ENCODE results near the gene PPA2.

GRCh38 chr4:105461221-105461620 lies 12.6 kb downstream of the PPA2 start:
- TF ChIP-seq CTCF (IDR thresholded peaks at IDR 0.05 in 2 of 3, conservative IDR thresholded peaks at IDR 0.05 in 1 of 3; ENCODE audit: control insufficient read depth in 2 of 3, extremely low read depth in 1 of 3, insufficient read depth in 1 of 3, low read depth in 3 of 3, low read length in 3 of 3) (no peak), BRCA1 (IDR thresholded peaks at IDR 0.05; ENCODE audit: low read depth, low read length) (no peak), EZH2 (IDR thresholded peaks at IDR 0.05; ENCODE audit: borderline replicate concordance, control insufficient read depth, low read depth, low read length) (no peak), POLR2A (IDR thresholded peaks at IDR 0.05; ENCODE audit: low read depth, low read length) (no peak), RAD21 (IDR thresholded peaks at IDR 0.05; ENCODE audit: insufficient read depth, low read depth, low read length) (no peak), RBBP5 (conservative IDR thresholded peaks at IDR 0.05) (no peak), POLR2AphosphoS5 (IDR thresholded peaks at IDR 0.05; ENCODE audit: low read length) (no peak), PML (IDR thresholded peaks at IDR 0.05; ENCODE audit: low read length) (no peak), PRDM15 (CRISPR knock-in tag; IDR thresholded peaks at IDR 0.05) (no peak), SMC3 (IDR thresholded peaks at IDR 0.05; ENCODE audit: borderline replicate concordance, low read length) (no peak), USF1 (IDR thresholded peaks at IDR 0.05; ENCODE audit: borderline replicate concordance, extremely low read length, insufficient read depth, low read depth, low read length) (no peak), SPI1 (IDR thresholded peaks at IDR 0.05; ENCODE audit: borderline replicate concordance, insufficient read depth, low read depth, low read length) (no peak)

All from GM12878 (cell line).